ENCODE results near the gene PSMD2. TPM values are rescaled to one million over a fixed set of nuclear protein-coding genes. Genes with fewer than 3 reads are reported as not detected.

Gene PSMD2
- total and polyA plus RNA-seq, 2 of the 8 experiments (the other 6 are each of a cell fraction or from before 2014, with no cell fraction given) = 350 to 363 TPM

- no peak for TF ChIP-seq RNF2 (IDR thresholded peaks at IDR 0.05; ENCODE audit: borderline replicate concordance, low read depth, low read length, missing control alignments, poor library complexity, severe bottlenecking)
- no peak for TF ChIP-seq GABPA (IDR thresholded peaks at IDR 0.05; ENCODE audit: borderline replicate concordance, insufficient read depth, low read length)
- TF ChIP-seq BCL11A (IDR thresholded peaks at IDR 0.05; ENCODE audit: low read depth in 2 of 2, low read length in 2 of 2) = no peak
These were observed 12.6 kb downstream of the PSMD2 start (continued) for GRCh38 chr3:184311633-184312032.

All from H1 (cell line).